Activated naive CD4-positive, alpha-beta T cell treated with anti-CD3 and anti-CD28 coated beads, Interleukin-2, amount 50 U/mL, for 72 hours (primary cell): ENCODE measurements around the gene ZP4. TPM values are rescaled to one million over a fixed set of nuclear protein-coding genes. Genes with fewer than 3 reads are reported as not detected.
A peak's percentile ranks its signal among the peaks of the same experiment; 100 is the strongest.

Source experiments
- ATAC-seq, 2 donors: fragments of 150-1000 bp; cut with Tn5 transposase; 2 replicates each; pipeline ENCODE4 v1.10.0; 2021; ENCODE audit warnings: mild to moderate bottlenecking in 2 of 2, moderate library complexity in 2 of 2
- DNase-seq, 2 donors: peaks; one replicate each; pipeline ENCODE4 v3.0.0; 2021 to 2022; ENCODE audit warnings: low spot score in 2 of 2
- H3K27ac Mint-ChIP-seq, 2 donors: one replicate each; pipeline ENCODE4 v1.8.0; 2022; ENCODE audit warnings: mild to moderate bottlenecking in 2 of 2, mixed read lengths in 2 of 2
- H3K36me3 Mint-ChIP-seq, 2 donors: one replicate each; pipeline ENCODE4 v1.8.0; 2022; ENCODE audit warnings: mixed read lengths in 2 of 2
- H3K9me3 Mint-ChIP-seq, 2 donors: one replicate each; pipeline ENCODE4 v1.8.0; 2022; ENCODE audit warnings: mixed read lengths in 2 of 2
- total RNA-seq, 2 donors: library from RNA; stranded (reverse); gene quantifications; one replicate each; pipeline ENCODE4 v1.2.3, GENCODE V29; 2022

ZP4 gene
- total RNA-seq, 2 donors from 2014 or later, result not detected

GRCh38 chr1:237890416-237890815 is 306 bp downstream of the ZP4 start:
- Mint-ChIP-seq H3K36me3 (no peaks in the 10 kb centered on the region), H3K9me3 (peaks cover 8 to 17% of the 10 kb centered on the region in 2 donors), H3K27ac (no peak overlapping the region)
- DNase-seq, result no peak
- ATAC-seq, result no peak

- H3K36me3 Mint-ChIP-seq, result no peaks in the 10 kb centered on the region
- H3K9me3 Mint-ChIP-seq, result peaks cover 16 to 18% of the 10 kb centered on the region in 2 donors
- H3K27ac Mint-ChIP-seq, result no peak overlapping the region
- DNase-seq (no peak), ATAC-seq (no peak)
Observed at GRCh38 chr1:237888143-237888542, 2.6 kb downstream of the ZP4 start.

- H3K36me3 Mint-ChIP-seq, result no peaks in the 10 kb centered on the region
- DNase-seq (no peak), ATAC-seq (no peak)
- no peak overlapping the region for H3K27ac Mint-ChIP-seq
- peaks cover 19 to 21% of the 10 kb centered on the region in 2 donors for H3K9me3 Mint-ChIP-seq
Observed at GRCh38 chr1:237887542-237887941, 3.2 kb downstream of the ZP4 start.

GRCh38 chr1:237884237-237884636 is 6.5 kb downstream of the ZP4 start:
- Mint-ChIP-seq H3K27ac (no peak overlapping the region), H3K9me3 (peaks cover 21 to 24% of the 10 kb centered on the region in 2 donors), H3K36me3 (no peaks in the 10 kb centered on the region)
- DNase-seq (no peak), ATAC-seq (no peak)

GRCh38 chr1:237879195-237879594 is 11.5 kb downstream of the ZP4 start:
- DNase-seq (no peak), ATAC-seq (no peak)
- Mint-ChIP-seq H3K27ac (no peak overlapping the region), H3K9me3 (peaks cover 4 to 9% of the 10 kb centered on the region in 2 donors), H3K36me3 (no peaks in the 10 kb centered on the region)

- DNase-seq (no peak), ATAC-seq (no peak)
- Mint-ChIP-seq H3K36me3 (no peaks in the 10 kb centered on the region), H3K9me3 (peaks cover 4 to 9% of the 10 kb centered on the region in 2 donors), H3K27ac (no peak overlapping the region)
Observed at GRCh38 chr1:237878406-237878805, 12.3 kb downstream of the ZP4 start.

GRCh38 chr1:237877631-237878030 is 13.1 kb downstream of the ZP4 start:
- Mint-ChIP-seq H3K27ac (no peak overlapping the region), H3K36me3 (no peaks in the 10 kb centered on the region), H3K9me3 (peaks cover 0 to 5% of the 10 kb centered on the region in 2 donors)
- DNase-seq (no peak), ATAC-seq (no peak)

GRCh38 chr1:237875291-237875690 is 15.4 kb downstream of the ZP4 start:
- ATAC-seq, result no peak
- peaks cover 9 to 10% of the 10 kb centered on the region in 2 donors for H3K9me3 Mint-ChIP-seq
- no peaks in the 10 kb centered on the region for H3K36me3 Mint-ChIP-seq
- no peak for DNase-seq
- no peak overlapping the region for H3K27ac Mint-ChIP-seq

- DNase-seq (no peak), ATAC-seq (peak; percentile 41 to 84)
- no peaks in the 10 kb centered on the region for H3K36me3 Mint-ChIP-seq
- H3K9me3 Mint-ChIP-seq, result peaks cover 9 to 20% of the 10 kb centered on the region in 2 donors
- no peak overlapping the region for H3K27ac Mint-ChIP-seq
Observed at GRCh38 chr1:237873487-237874211, 17.1 kb downstream of the ZP4 start.

GRCh38 chr1:237868817-237869600 is 21.7 kb downstream of the ZP4 start:
- peaks cover 0 to 5% of the 10 kb centered on the region in 2 donors for H3K36me3 Mint-ChIP-seq
- no peak overlapping the region for H3K27ac Mint-ChIP-seq
- ATAC-seq, result no peak
- peaks cover 9 to 20% of the 10 kb centered on the region in 2 donors for H3K9me3 Mint-ChIP-seq
- DNase-seq, result no peak

GRCh38 chr1:237867380-237867888 is 23.3 kb downstream of the ZP4 start:
- Mint-ChIP-seq H3K36me3 (peaks cover 0 to 5% of the 10 kb centered on the region in 2 donors), H3K27ac (no peak overlapping the region), H3K9me3 (peaks cover 9 to 20% of the 10 kb centered on the region in 2 donors)
- no peak for DNase-seq
- no peak for ATAC-seq

GRCh38 chr1:237864338-237865244 is 26.1 kb downstream of the ZP4 start:
- peak in 1 of 2 donors; percentile 70 for ATAC-seq
- H3K9me3 Mint-ChIP-seq, result peaks cover 0 to 8% of the 10 kb centered on the region in 2 donors
- peak in 1 of 2 donors; percentile 44 for DNase-seq

GRCh38 chr1:237863234-237863633 is 27.5 kb downstream of the ZP4 start:
- Mint-ChIP-seq H3K36me3 (peaks cover 0 to 5% of the 10 kb centered on the region in 2 donors), H3K9me3 (peaks cover 0 to 5% of the 10 kb centered on the region in 2 donors), H3K27ac (no peak overlapping the region)
- DNase-seq, result no peak
- no peak for ATAC-seq

More at GRCh38 chr1:237864338-237865244, 26.1 kb downstream of the ZP4 start:
- Mint-ChIP-seq H3K27ac (peak overlapping the region in 1 of 2 donors; percentile 90), H3K36me3 (peaks cover 0 to 5% of the 10 kb centered on the region in 2 donors)

GRCh38 chr1:237861944-237862343 is 28.8 kb downstream of the ZP4 start:
- ATAC-seq (no peak), DNase-seq (no peak)
- Mint-ChIP-seq H3K9me3 (peaks cover 4 to 5% of the 10 kb centered on the region in 2 donors), H3K36me3 (peaks cover 0 to 5% of the 10 kb centered on the region in 2 donors), H3K27ac (no peak overlapping the region)

- H3K27ac Mint-ChIP-seq, result no peak overlapping the region
Observed at GRCh38 chr1:237858992-237859391, 31.7 kb downstream of the ZP4 start.

GRCh38 chr1:237857455-237857854 is 33.3 kb downstream of the ZP4 start:
- no peak for DNase-seq
- no peaks in the 10 kb centered on the region for H3K36me3 Mint-ChIP-seq
- no peak for ATAC-seq
- H3K9me3 Mint-ChIP-seq, result peaks cover 5 to 13% of the 10 kb centered on the region in 2 donors
- no peak overlapping the region for H3K27ac Mint-ChIP-seq

More at GRCh38 chr1:237858992-237859391, 31.7 kb downstream of the ZP4 start:
- DNase-seq (no peak), ATAC-seq (no peak)
- no peaks in the 10 kb centered on the region for H3K36me3 Mint-ChIP-seq
- peaks cover 4 to 5% of the 10 kb centered on the region in 2 donors for H3K9me3 Mint-ChIP-seq
